Measurements from ENCODE around the gene VSIG10. TPM values are rescaled to one million over a fixed set of nuclear protein-coding genes. Genes with fewer than 3 reads are reported as not detected.

VSIG10 gene
- total and polyA plus RNA-seq, 2 of the 13 experiments (the other 11 are each of a cell fraction or from before 2014, with no cell fraction given), result 25.6 to 42.5 TPM

- TF ChIP-seq KMT2A (CRISPR knock-in tag; IDR thresholded peaks at IDR 0.05), result peak; percentile 90
- no peak for TF ChIP-seq ZNF510 (CRISPR knock-in tag; IDR thresholded peaks at IDR 0.05; ENCODE audit: low read depth)
- TF ChIP-seq RNF219 (CRISPR knock-in tag; IDR thresholded peaks at IDR 0.05), result no peak
- TF ChIP-seq PBX3 (CRISPR knock-in tag; IDR thresholded peaks at IDR 0.05; ENCODE audit: borderline replicate concordance), result no peak
- no peak for TF ChIP-seq ZNF274 (CRISPR knock-in tag; IDR thresholded peaks at IDR 0.05)
- TF ChIP-seq ZBTB25 (CRISPR knock-in tag; IDR thresholded peaks at IDR 0.05), result no peak
- no peak for TF ChIP-seq DNMT3B (CRISPR knock-in tag; conservative IDR thresholded peaks at IDR 0.05)
- no peak for TF ChIP-seq ZNF101 (CRISPR knock-in tag; IDR thresholded peaks at IDR 0.05; ENCODE audit: borderline replicate concordance, low read depth)
- peak; percentile 65 to 84; a peak in 3 of 4 replicates for TF ChIP-seq NR2F1 (CRISPR knock-in tag; IDR thresholded peaks at IDR 0.05)
- TF ChIP-seq THRA (CRISPR knock-in tag; IDR thresholded peaks at IDR 0.05; ENCODE audit: borderline replicate concordance), result peak; percentile 69; the same call in 1 of the 2 replicates
- TF ChIP-seq ZNF556 (CRISPR knock-in tag; IDR thresholded peaks at IDR 0.05; ENCODE audit: borderline replicate concordance), result peak; percentile 50; the same call in 1 of the 2 replicates
- TF ChIP-seq ZMAT5 (CRISPR knock-in tag; IDR thresholded peaks at IDR 0.05; ENCODE audit: borderline replicate concordance, low read depth), result no peak
- no peak for TF ChIP-seq STAT6 (CRISPR knock-in tag; IDR thresholded peaks at IDR 0.05; ENCODE audit: borderline replicate concordance)
- no peak for TF ChIP-seq MTF1 (CRISPR knock-in tag; IDR thresholded peaks at IDR 0.05)
- TF ChIP-seq STAG1 (CRISPR knock-in tag; IDR thresholded peaks at IDR 0.05), result no peak
These were observed 87.2 kb downstream of the VSIG10 start, which contains the start of gene RFC5 (continued) for GRCh38 chr12:118016424-118017264.
